Measurements from ENCODE around the gene GTF2A2. TPM values are rescaled to one million over a fixed set of nuclear protein-coding genes. Genes with fewer than 3 reads are reported as not detected.

The GTF2A2 gene
- total RNA-seq, 1 donor = 31.2 TPM

GRCh38 chr15:59595434-59595915 lies 61.8 kb downstream of the GTF2A2 start:
- Histone ChIP-seq H3K27me3 (ENCODE audit: insufficient read depth, low read length) (peaks cover 4% of the 10 kb centered on the region), H3K4me3 (ENCODE audit: low read length) (no peak overlapping the region), H3K9me3 (ENCODE audit: low read depth, low read length) (no peaks in the 10 kb centered on the region), H3K4me1 (ENCODE audit: insufficient read depth, low read length) (no peaks in the 10 kb centered on the region)

DNA sequence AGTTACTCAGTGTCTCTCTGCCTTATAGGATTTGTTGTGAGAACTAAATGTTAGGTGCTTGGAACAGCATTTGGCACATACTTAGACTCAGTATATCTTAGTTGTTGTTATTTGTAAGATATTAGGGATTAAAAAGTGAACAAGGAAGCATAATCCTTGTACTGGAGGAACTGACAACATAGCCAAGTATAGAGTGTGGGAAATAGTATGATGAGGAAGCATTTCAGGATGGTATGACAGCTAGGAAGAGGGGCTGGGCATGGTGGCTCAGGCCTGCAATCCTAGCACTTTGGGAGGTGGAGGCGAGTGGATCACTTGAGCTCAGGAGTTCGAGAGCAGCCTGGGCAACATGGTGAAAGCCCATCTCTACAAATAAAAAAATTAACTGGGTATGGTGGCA lies 62.3 kb downstream of the GTF2A2 start:
- H3K4me1 ChIP-seq (ENCODE audit: insufficient read depth, low read length) = no peaks in the 10 kb centered on the region
- H3K27me3 ChIP-seq (ENCODE audit: insufficient read depth, low read length) = peaks cover 2% of the 10 kb centered on the region
- no peak overlapping the region for H3K4me3 ChIP-seq (ENCODE audit: low read length)

GRCh38 chr15:59594493-59594942 lies 62.8 kb downstream of the GTF2A2 start:
- H3K27me3 ChIP-seq (ENCODE audit: insufficient read depth, low read length) = peaks cover 2% of the 10 kb centered on the region
- H3K4me1 ChIP-seq (ENCODE audit: insufficient read depth, low read length) = no peaks in the 10 kb centered on the region
- no peaks in the 10 kb centered on the region for H3K9me3 ChIP-seq (ENCODE audit: low read depth, low read length)
- no peak overlapping the region for H3K4me3 ChIP-seq (ENCODE audit: low read length)

More for the DNA sequence above, 62.3 kb downstream of the GTF2A2 start:
- H3K9me3 ChIP-seq (ENCODE audit: low read depth, low read length) = no peaks in the 10 kb centered on the region

DNA sequence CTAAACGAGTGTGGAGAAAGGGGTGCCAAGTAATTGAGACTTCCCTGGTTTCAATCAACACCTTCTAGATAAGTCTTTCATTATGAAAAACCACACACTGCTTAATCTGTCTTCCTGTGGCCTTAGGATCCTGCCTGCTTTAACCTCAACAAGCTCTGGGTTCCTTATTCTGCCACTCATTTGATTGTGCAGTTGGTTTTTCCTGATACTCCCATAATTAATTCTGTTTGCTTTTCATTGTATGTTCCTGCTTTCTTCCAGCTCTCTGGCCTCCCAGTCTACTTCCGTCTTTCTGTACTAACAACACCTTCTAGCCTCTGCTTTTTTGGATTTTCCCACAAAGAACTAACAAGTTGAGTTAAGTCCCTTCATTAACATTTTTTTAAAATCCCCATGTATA lies 66.0 kb downstream of the GTF2A2 start:
- H3K27me3 ChIP-seq (ENCODE audit: insufficient read depth, low read length) = peaks cover 3% of the 10 kb centered on the region
- H3K4me1 ChIP-seq (ENCODE audit: insufficient read depth, low read length) = no peaks in the 10 kb centered on the region
- no peaks in the 10 kb centered on the region for H3K9me3 ChIP-seq (ENCODE audit: low read depth, low read length)
- no peak overlapping the region for H3K4me3 ChIP-seq (ENCODE audit: low read length)

- H3K4me3 ChIP-seq (ENCODE audit: low read length) = no peak overlapping the region
- no peaks in the 10 kb centered on the region for H3K9me3 ChIP-seq (ENCODE audit: low read depth, low read length)
- peaks cover 3% of the 10 kb centered on the region for H3K27me3 ChIP-seq (ENCODE audit: insufficient read depth, low read length)
- no peaks in the 10 kb centered on the region for H3K4me1 ChIP-seq (ENCODE audit: insufficient read depth, low read length)
Measured at GRCh38 chr15:59590027-59590426, 67.3 kb downstream of the GTF2A2 start.

Other genes with a start within 250 kb of the GTF2A2 start
- 0.94 TPM for gene FAM81A, start 219.3 kb downstream of the GTF2A2 start, total RNA-seq
- not detected for gene GCNT3, start 45.7 kb downstream of the GTF2A2 start, total RNA-seq
- 290 TPM for gene BNIP2, start 31.8 kb upstream of the GTF2A2 start, total RNA-seq